Parathyroid adenoma (tissue), 2 donors: Measurements from ENCODE around the gene DNAAF8.
"Not testable (repeated sequence)": the region's sequence is repeated elsewhere in the genome, so short reads cannot be mapped to it uniquely, and the experiment has no call there.

ENCODE experiments used
- H2AFZ ChIP-seq: fragments of 300-600 bp; sonication (generic); one replicate; pipeline ENCODE4 v1.7.0; 2017; ENCODE audit warnings: antibody characterized with exemption, mild to moderate bottlenecking
- H3K27ac ChIP-seq: fragments of 300-600 bp; sonication (generic); one replicate; pipeline ENCODE4 v1.7.0; 2017
- H3K27me3 ChIP-seq: fragments of 300-600 bp; sonication (generic); one replicate; pipeline ENCODE4 v1.7.0; 2017; ENCODE audit warnings: low read length; ENCODE audit not compliant: control insufficient read depth, insufficient read depth
- H3K36me3 ChIP-seq: fragments of 300-600 bp; sonication (generic); one replicate; pipeline ENCODE4 v1.7.0; 2017; ENCODE audit warnings: low read length; ENCODE audit not compliant: control insufficient read depth, insufficient read depth
- H3K4me1 ChIP-seq: fragments of 300-600 bp; sonication (generic); one replicate; pipeline ENCODE4 v1.7.0; 2017; ENCODE audit warnings: control low read depth
- H3K4me2 ChIP-seq: fragments of 300-600 bp; sonication (generic); one replicate; pipeline ENCODE4 v1.7.0; 2017; ENCODE audit warnings: low read length
- H3K4me3 ChIP-seq: fragments of 300-600 bp; sonication (generic); one replicate; pipeline ENCODE4 v1.7.0; 2017; ENCODE audit warnings: low read depth, low read length
- H3K79me2 ChIP-seq: fragments of 300-600 bp; sonication (generic); one replicate; pipeline ENCODE4 v1.7.0; 2017; ENCODE audit warnings: control low read depth
- H3K9ac ChIP-seq: fragments of 300-600 bp; sonication (generic); one replicate; pipeline ENCODE4 v1.7.0; 2017; ENCODE audit warnings: mild to moderate bottlenecking
- H3K9me3 ChIP-seq: fragments of 300-600 bp; sonication (generic); one replicate; pipeline ENCODE4 v1.7.0; 2017; ENCODE audit warnings: low read length; ENCODE audit not compliant: control insufficient read depth
- CTCF ChIP-seq: fragments of 300-600 bp; sonication (generic); IDR thresholded peaks from one replicate; pipeline ENCODE4 v1.7.0; 2017; ENCODE audit warnings: antibody characterized with exemption, mild to moderate bottlenecking
- donor health status: primary hyperparathyroidism.

The DNAAF8 gene

GRCh38 chr16:4736546-4736945 lies 2.2 kb downstream of the DNAAF8 start:
- H3K4me1 ChIP-seq, result peaks cover 6% of the 10 kb centered on the region
- no peaks in the 10 kb centered on the region for H3K9me3 ChIP-seq
- no peak overlapping the region for H3K4me2 ChIP-seq
- H3K79me2 ChIP-seq, result no peaks in the 10 kb centered on the region
- TF ChIP-seq CTCF, result no peak
- no peak overlapping the region for H3K4me3 ChIP-seq
- no peaks in the 10 kb centered on the region for H3K36me3 ChIP-seq
- no peak overlapping the region for H2AFZ ChIP-seq
- no peak overlapping the region for H3K9ac ChIP-seq
- H3K27ac ChIP-seq, result no peak overlapping the region
- H3K27me3 ChIP-seq, result no peaks in the 10 kb centered on the region

GRCh38 chr16:4737545-4737944 lies 3.2 kb downstream of the DNAAF8 start:
- no peak for TF ChIP-seq CTCF
- H3K9me3 ChIP-seq, result no peaks in the 10 kb centered on the region
- no peak overlapping the region for H3K4me3 ChIP-seq
- peaks cover 6% of the 10 kb centered on the region for H3K4me1 ChIP-seq
- no peak overlapping the region for H3K9ac ChIP-seq
- no peaks in the 10 kb centered on the region for H3K36me3 ChIP-seq
- no peaks in the 10 kb centered on the region for H3K79me2 ChIP-seq
- no peak overlapping the region for H3K4me2 ChIP-seq
- H3K27me3 ChIP-seq, result no peaks in the 10 kb centered on the region
- no peak overlapping the region for H3K27ac ChIP-seq
- no peak overlapping the region for H2AFZ ChIP-seq

- not testable (repeated sequence) for H3K9me3 ChIP-seq, H3K4me2 ChIP-seq, H3K79me2 ChIP-seq, H3K36me3 ChIP-seq, H3K4me3 ChIP-seq, H3K27ac ChIP-seq, H3K9ac ChIP-seq, H3K27me3 ChIP-seq, H2AFZ ChIP-seq
- H3K4me1 ChIP-seq, result peaks cover 12% of the 10 kb centered on the region
Measured at GRCh38 chr16:4738370-4738769, 4.0 kb downstream of the DNAAF8 start.

GRCh38 chr16:4743226-4743878 lies 9.0 kb downstream of the DNAAF8 start:
- no peaks in the 10 kb centered on the region for H3K27me3 ChIP-seq
- no peaks in the 10 kb centered on the region for H3K36me3 ChIP-seq
- peak overlapping the region; percentile 79 for H2AFZ ChIP-seq
- H3K4me3 ChIP-seq, result no peak overlapping the region
- H3K27ac ChIP-seq, result no peak overlapping the region
- H3K79me2 ChIP-seq, result no peaks in the 10 kb centered on the region
- no peak overlapping the region for H3K4me2 ChIP-seq
- TF ChIP-seq CTCF, result no peak
- no peak overlapping the region for H3K9ac ChIP-seq
- H3K9me3 ChIP-seq, result no peaks in the 10 kb centered on the region
- H3K4me1 ChIP-seq, result peaks cover 9% of the 10 kb centered on the region

GRCh38 chr16:4744555-4745273 lies 10.4 kb downstream of the DNAAF8 start:
- Histone ChIP-seq H3K4me1 (peaks cover 9% of the 10 kb centered on the region), H2AFZ (no peak overlapping the region), H3K36me3 (no peaks in the 10 kb centered on the region), H3K4me3 (no peak overlapping the region), H3K79me2 (no peaks in the 10 kb centered on the region), H3K27me3 (no peaks in the 10 kb centered on the region), H3K27ac (no peak overlapping the region), H3K4me2 (no peak overlapping the region), H3K9me3 (no peaks in the 10 kb centered on the region), H3K9ac (no peak overlapping the region)
- no peak for TF ChIP-seq CTCF
